Stomach (tissue), 4 donors: ENCODE data around the gene MCTP1.

Experiments used
- POLR2AphosphoS5 ChIP-seq, 3 donors: sonication (generic); formaldehyde crosslinking; IDR thresholded peaks; one replicate each; pipeline ENCODE4 v1.6.1; 2016; ENCODE audit warnings: antibody characterized with exemption in 3 of 3
- TF ChIP-seq, protein P1 (sequence below), 7 experiments: fragments of 450-650 bp in 4 of 7; fragments of 200-600 bp in 3 of 7; sonication (generic) in 3 of 7; IDR thresholded peaks; one replicate each; pipeline ENCODE4 v1.5.1; 2016 to 2019; ENCODE audit warnings: antibody characterized with exemption in 7 of 7, control low read depth in 2 of 7, mild to moderate bottlenecking in 1 of 7

DNA sequence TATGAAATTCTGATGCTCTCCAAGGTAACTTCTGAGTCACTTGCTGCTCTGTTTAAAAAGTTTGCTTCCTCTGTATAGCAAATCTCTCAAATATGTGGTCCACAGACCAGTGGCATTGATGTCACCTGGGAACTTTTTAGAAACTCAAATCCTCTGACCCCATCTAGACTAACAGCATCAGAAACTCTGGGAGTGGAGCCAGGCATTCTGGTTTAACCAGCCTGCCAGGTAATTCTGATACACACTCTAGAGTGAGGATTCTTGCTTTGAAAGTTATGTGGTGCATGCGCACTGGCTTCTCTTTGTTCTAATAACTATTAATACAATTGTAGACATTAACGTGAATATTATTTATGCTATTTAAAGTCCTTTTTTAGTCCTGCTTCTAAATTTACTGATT, 368.3 kb downstream of the MCTP1 start:
- TF ChIP-seq, protein P1, sequence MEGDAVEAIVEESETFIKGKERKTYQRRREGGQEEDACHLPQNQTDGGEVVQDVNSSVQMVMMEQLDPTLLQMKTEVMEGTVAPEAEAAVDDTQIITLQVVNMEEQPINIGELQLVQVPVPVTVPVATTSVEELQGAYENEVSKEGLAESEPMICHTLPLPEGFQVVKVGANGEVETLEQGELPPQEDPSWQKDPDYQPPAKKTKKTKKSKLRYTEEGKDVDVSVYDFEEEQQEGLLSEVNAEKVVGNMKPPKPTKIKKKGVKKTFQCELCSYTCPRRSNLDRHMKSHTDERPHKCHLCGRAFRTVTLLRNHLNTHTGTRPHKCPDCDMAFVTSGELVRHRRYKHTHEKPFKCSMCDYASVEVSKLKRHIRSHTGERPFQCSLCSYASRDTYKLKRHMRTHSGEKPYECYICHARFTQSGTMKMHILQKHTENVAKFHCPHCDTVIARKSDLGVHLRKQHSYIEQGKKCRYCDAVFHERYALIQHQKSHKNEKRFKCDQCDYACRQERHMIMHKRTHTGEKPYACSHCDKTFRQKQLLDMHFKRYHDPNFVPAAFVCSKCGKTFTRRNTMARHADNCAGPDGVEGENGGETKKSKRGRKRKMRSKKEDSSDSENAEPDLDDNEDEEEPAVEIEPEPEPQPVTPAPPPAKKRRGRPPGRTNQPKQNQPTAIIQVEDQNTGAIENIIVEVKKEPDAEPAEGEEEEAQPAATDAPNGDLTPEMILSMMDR (IDR thresholded peaks at IDR 0.05), result no peak
- TF ChIP-seq POLR2AphosphoS5 (IDR thresholded peaks at IDR 0.05), result no peak
